Measurements from ENCODE around the gene ATF7IP.

The ATF7IP gene

GRCh38 chr12:14450479-14450878, 85.0 kb downstream of the ATF7IP start:
- ATAC-seq, result no peak

GRCh38 chr12:14452336-14452735, 86.9 kb downstream of the ATF7IP start:
- ATAC-seq, result no peak
- TF ChIP-seq ZC3H10 (CRISPR knock-in tag; IDR thresholded peaks at IDR 0.05), result no peak
- no peak for TF ChIP-seq TSHZ2 (CRISPR knock-in tag; IDR thresholded peaks at IDR 0.05)
- TF ChIP-seq ZFP3 (CRISPR knock-in tag; IDR thresholded peaks at IDR 0.05), result no peak
- no peak for TF ChIP-seq CSDC2 (CRISPR knock-in tag; IDR thresholded peaks at IDR 0.05)
- no peak for TF ChIP-seq ISL1 (CRISPR knock-in tag; IDR thresholded peaks at IDR 0.05)
- TF ChIP-seq ARNTL (CRISPR knock-in tag; IDR thresholded peaks at IDR 0.05; ENCODE audit: borderline replicate concordance, low read depth), result no peak

More at GRCh38 chr12:14450479-14450878, 85.0 kb downstream of the ATF7IP start:
- TF ChIP-seq ZFP3 (CRISPR knock-in tag; IDR thresholded peaks at IDR 0.05) (no peak), CSDC2 (CRISPR knock-in tag; IDR thresholded peaks at IDR 0.05) (no peak), ESRRG (CRISPR knock-in tag; IDR thresholded peaks at IDR 0.05) (no peak)

GRCh38 chr12:14452865-14453264, 87.4 kb downstream of the ATF7IP start:
- no peak for TF ChIP-seq ZC3H10 (CRISPR knock-in tag; IDR thresholded peaks at IDR 0.05)
- TF ChIP-seq BACH2 (CRISPR knock-in tag; IDR thresholded peaks at IDR 0.05; ENCODE audit: borderline replicate concordance), result no peak
- TF ChIP-seq TCF4 (CRISPR knock-in tag; IDR thresholded peaks at IDR 0.05; ENCODE audit: borderline replicate concordance), result no peak
- no peak for TF ChIP-seq GLIS3 (CRISPR knock-in tag; IDR thresholded peaks at IDR 0.05)
- TF ChIP-seq ZFP3 (CRISPR knock-in tag; IDR thresholded peaks at IDR 0.05), result no peak
- no peak for TF ChIP-seq RARB (CRISPR knock-in tag; IDR thresholded peaks at IDR 0.05)
- no peak for TF ChIP-seq ISL1 (CRISPR knock-in tag; IDR thresholded peaks at IDR 0.05)
- no peak for ATAC-seq

- peak; percentile 75 for ATAC-seq
- TF ChIP-seq ZNF70 (CRISPR knock-in tag; IDR thresholded peaks at IDR 0.05) (no peak), ZNF8 (CRISPR knock-in tag; IDR thresholded peaks at IDR 0.05) (no peak), RARB (CRISPR knock-in tag; IDR thresholded peaks at IDR 0.05) (no peak), OSR1 (CRISPR knock-in tag; IDR thresholded peaks at IDR 0.05) (no peak), TCF4 (CRISPR knock-in tag; IDR thresholded peaks at IDR 0.05; ENCODE audit: borderline replicate concordance) (no peak), PPARA (CRISPR knock-in tag; IDR thresholded peaks at IDR 0.05; ENCODE audit: borderline replicate concordance) (no peak)
These were observed 88.8 kb downstream of the ATF7IP start for GRCh38 chr12:14454098-14454907.

GRCh38 chr12:14460212-14460841, 94.8 kb downstream of the ATF7IP start:
- TF ChIP-seq TOX (CRISPR knock-in tag; IDR thresholded peaks at IDR 0.05; ENCODE audit: borderline replicate concordance), result no peak
- no peak for TF ChIP-seq TCF4 (CRISPR knock-in tag; IDR thresholded peaks at IDR 0.05; ENCODE audit: borderline replicate concordance)
- no peak for TF ChIP-seq ZNF70 (CRISPR knock-in tag; IDR thresholded peaks at IDR 0.05)
- TF ChIP-seq RARB (CRISPR knock-in tag; IDR thresholded peaks at IDR 0.05), result no peak
- no peak for TF ChIP-seq ZC3H10 (CRISPR knock-in tag; IDR thresholded peaks at IDR 0.05)
- TF ChIP-seq SNAI2 (CRISPR knock-in tag; IDR thresholded peaks at IDR 0.05), result no peak
- no peak for TF ChIP-seq PPARA (CRISPR knock-in tag; IDR thresholded peaks at IDR 0.05; ENCODE audit: borderline replicate concordance)
- TF ChIP-seq ESRRG (CRISPR knock-in tag; IDR thresholded peaks at IDR 0.05), result no peak

GRCh38 chr12:14471497-14471896, 106.0 kb downstream of the ATF7IP start:
- TF ChIP-seq ARNTL (CRISPR knock-in tag; IDR thresholded peaks at IDR 0.05; ENCODE audit: borderline replicate concordance, low read depth) (no peak), GLIS3 (CRISPR knock-in tag; IDR thresholded peaks at IDR 0.05) (no peak), TCF4 (CRISPR knock-in tag; IDR thresholded peaks at IDR 0.05; ENCODE audit: borderline replicate concordance) (no peak), ISL1 (CRISPR knock-in tag; IDR thresholded peaks at IDR 0.05) (no peak), CREB5 (CRISPR knock-in tag; IDR thresholded peaks at IDR 0.05; ENCODE audit: low read depth) (no peak), ZNF565 (CRISPR knock-in tag; conservative IDR thresholded peaks at IDR 0.05; ENCODE audit: low read depth) (no peak), CSDC2 (CRISPR knock-in tag; IDR thresholded peaks at IDR 0.05) (no peak), PPARA (CRISPR knock-in tag; IDR thresholded peaks at IDR 0.05; ENCODE audit: borderline replicate concordance) (no peak)
- no peak for ATAC-seq

More at GRCh38 chr12:14460212-14460841, 94.8 kb downstream of the ATF7IP start:
- ATAC-seq, result no peak

Data from SK-N-SH treated with all-trans-retinoic acid at 6 μM for 48 hours (cell line).